H1 (cell line): ENCODE data around the gene LKAAEAR1. TPM values are rescaled to one million over a fixed set of nuclear protein-coding genes. Genes with fewer than 3 reads are reported as not detected.

Experiments used
- BACH1 ChIP-seq: IDR thresholded peaks from 2 replicates; pipeline ENCODE4 v1.6.1; 2012; ENCODE audit warnings: low read length, improper control_type of control experiment
- BCL11A ChIP-seq, 2 experiments: IDR thresholded peaks; one replicate each; pipeline ENCODE4 v1.6.1; 2011; ENCODE audit warnings: low read depth in 2 of 2, low read length in 2 of 2, mild to moderate bottlenecking in 2 of 2
- CTBP2 ChIP-seq: IDR thresholded peaks from 2 replicates; pipeline ENCODE4 v1.7.0; 2011; ENCODE audit warnings: borderline replicate concordance, mild to moderate bottlenecking, moderate library complexity, mixed read lengths, low read length; ENCODE audit not compliant: insufficient read depth, insufficient read length
- E2F6 ChIP-seq: IDR thresholded peaks from 2 replicates; pipeline ENCODE4 v1.6.1; 2012; ENCODE audit warnings: inconsistent platforms
- GABPA ChIP-seq: IDR thresholded peaks from 2 replicates; pipeline ENCODE4 v1.6.1; 2011; ENCODE audit warnings: mild to moderate bottlenecking, low read length, moderate library complexity, borderline replicate concordance; ENCODE audit not compliant: insufficient read depth
- HDAC2 ChIP-seq, 2 experiments: fragments of 300-600 bp in 1 of 2; sonication (generic) in 1 of 2; IDR thresholded peaks; 2 replicates each; pipeline ENCODE4 v1.6.1; 2011 to 2012; ENCODE audit warnings: low read depth in 2 of 2, low read length in 2 of 2, mild to moderate bottlenecking in 2 of 2, moderate library complexity in 2 of 2, borderline replicate concordance in 1 of 2, inconsistent platforms in 1 of 2
- KDM4A ChIP-seq: IDR thresholded peaks from one replicate; pipeline ENCODE4 v1.7.1; 2012; ENCODE audit warnings: low read depth, mild to moderate bottlenecking, moderate library complexity, low read length, inconsistent platforms; ENCODE audit not compliant: severe bottlenecking
- KDM5A ChIP-seq: fragments of 200-600 bp; IDR thresholded peaks from 2 replicates; pipeline ENCODE4 v1.7.1; 2012; ENCODE audit warnings: mild to moderate bottlenecking, low read length, inconsistent platforms, mixed read lengths
- MAFK ChIP-seq: IDR thresholded peaks from 2 replicates; pipeline ENCODE4 v1.6.1; 2012; ENCODE audit warnings: low read depth, mild to moderate bottlenecking, improper control_type of control experiment, low read length
- SP2 ChIP-seq: IDR thresholded peaks from 2 replicates; pipeline ENCODE4 v1.6.1; 2012; ENCODE audit warnings: mild to moderate bottlenecking, low read length, inconsistent platforms
- SUZ12 ChIP-seq: fragments of 200-600 bp; sonication (generic); IDR thresholded peaks from 2 replicates; pipeline ENCODE4 v1.6.1; 2012; ENCODE audit warnings: mild to moderate bottlenecking, inconsistent platforms, low read length, moderate library complexity, mixed read lengths
- polyA plus RNA-seq, 7 experiments: library from polyadenylated mRNA; depleted of rRNA in 3 of 7; stranded (reverse) in 5 of 7; unstranded in 2 of 7; fragments of >200 nt in 5 of 7; fragments of 200-250 nt in 2 of 7; gene quantifications; 1 replicate in 5 of 7; 2 replicates in 1 of 7; 4 replicates in 1 of 7; pipeline versions ENCODE4 v1.2.1 to v1.2.3, GENCODE V29; 2011 to 2013; ENCODE audit warnings: missing spikeins in 2 of 7, mixed read lengths in 2 of 7
- total RNA-seq: library from RNA; stranded (reverse); fragmentation: NEBNext Ultra II Directional; extraction: Animal tissue kit (Norgen Biotek cat#: 25700); gene quantifications from 2 replicates; pipeline ENCODE4 v1.2.1, GENCODE V29; 2021

LKAAEAR1 gene
- total and polyA plus RNA-seq, 2 of the 8 experiments (the other 6 are each of a cell fraction or from before 2014, with no cell fraction given) = 0.41 to 0.53 TPM

- TF ChIP-seq SP2 = no peak
- peak; percentile 74; the same call in 1 of the 2 replicates for TF ChIP-seq GABPA
- TF ChIP-seq MAFK = no peak
- no peak for TF ChIP-seq BCL11A (IDR thresholded peaks at IDR 0.05; ENCODE audit: low read depth in 2 of 2, low read length in 2 of 2)
- no peak for TF ChIP-seq HDAC2 (IDR thresholded peaks at IDR 0.05; ENCODE audit: borderline replicate concordance in 1 of 2, low read depth in 2 of 2, low read length in 2 of 2)
- TF ChIP-seq CTBP2 = no peak
- TF ChIP-seq SUZ12 = peak; percentile 95
- no peak for TF ChIP-seq BACH1
- TF ChIP-seq KDM4A = peak; percentile 41
- no peak for TF ChIP-seq KDM5A
- TF ChIP-seq E2F6 = no peak
These were observed 35.7 kb downstream of the LKAAEAR1 start (continued) for GRCh38 chr20:64048402-64049044.
